LNCAP (cell line): Measurements from ENCODE around the gene ZRANB1.

Experiments used
- CTCF ChIP-seq: fragments of 450-650 bp; IDR thresholded peaks from 2 replicates; pipeline ENCODE4 v1.5.1; 2017; ENCODE audit warnings: mild to moderate bottlenecking

Gene ZRANB1

GRCh38 chr10:124928087-124928486 lies 13.8 kb upstream of the ZRANB1 start:
- TF ChIP-seq CTCF = no peak

- TF ChIP-seq CTCF = no peak
These were observed 13.4 kb upstream of the ZRANB1 start for GRCh38 chr10:124928545-124928944.

- no peak for TF ChIP-seq CTCF
These were observed 6.0 kb upstream of the ZRANB1 start for GRCh38 chr10:124935946-124936345.

- TF ChIP-seq CTCF = no peak
These were observed 5.1 kb upstream of the ZRANB1 start for GRCh38 chr10:124936813-124937212.

- TF ChIP-seq CTCF = no peak
These were observed 2.6 kb upstream of the ZRANB1 start for GRCh38 chr10:124939290-124939689.

GRCh38 chr10:124942317-124943169 lies 620 bp downstream of the ZRANB1 start:
- TF ChIP-seq CTCF = no peak

GRCh38 chr10:124943301-124944092 lies 1.6 kb downstream of the ZRANB1 start:
- no peak for TF ChIP-seq CTCF
